Loucy (cell line): ENCODE data around the gene OR5A1.

Experiments used
- CTCF ChIP-seq: fragments of 200-600 bp; sonication (generic); conservative IDR thresholded peaks from 2 replicates; pipeline ENCODE4 v1.5.1; 2014; ENCODE audit warnings: mild to moderate bottlenecking, antibody characterized with exemption, low read length
- EZH2phosphoT487 ChIP-seq: fragments of 200-600 bp; IDR thresholded peaks from 2 replicates; pipeline ENCODE4 v1.6.1; 2018; ENCODE audit warnings: antibody characterized with exemption, mild to moderate bottlenecking, moderate library complexity, borderline replicate concordance

GRCh38 chr11:59416613-59417012, 19.7 kb upstream of the OR5A1 start:
- TF ChIP-seq CTCF, result no peak
- TF ChIP-seq EZH2phosphoT487, result no peak
